GM13976 (cell line): ENCODE results near the gene PKNOX1.

Experiments
- DNase-seq: peaks from one replicate; pipeline ENCODE4 v3.0.0; 2012; ENCODE audit warnings: low spot score
- in situ Hi-C: fragments of 300-500 bp; cut with MboI; formaldehyde crosslinking; loops from one replicate; pipeline ENCODE4 v1.12.0; 2022; ENCODE audit warnings: low sequenced_read_pairs, mixed read lengths, inconsistent platforms; ENCODE audit not compliant: unreplicated experiment
- TF ChIP-seq, protein P1 (sequence below): IDR thresholded peaks from 2 replicates; pipeline ENCODE4 v1.5.1; 2012; ENCODE audit warnings: borderline replicate concordance, mild to moderate bottlenecking; ENCODE audit not compliant: insufficient read depth; ENCODE audit errors: extremely low read depth, missing control alignments, control extremely low read depth

PKNOX1 gene

DNA sequence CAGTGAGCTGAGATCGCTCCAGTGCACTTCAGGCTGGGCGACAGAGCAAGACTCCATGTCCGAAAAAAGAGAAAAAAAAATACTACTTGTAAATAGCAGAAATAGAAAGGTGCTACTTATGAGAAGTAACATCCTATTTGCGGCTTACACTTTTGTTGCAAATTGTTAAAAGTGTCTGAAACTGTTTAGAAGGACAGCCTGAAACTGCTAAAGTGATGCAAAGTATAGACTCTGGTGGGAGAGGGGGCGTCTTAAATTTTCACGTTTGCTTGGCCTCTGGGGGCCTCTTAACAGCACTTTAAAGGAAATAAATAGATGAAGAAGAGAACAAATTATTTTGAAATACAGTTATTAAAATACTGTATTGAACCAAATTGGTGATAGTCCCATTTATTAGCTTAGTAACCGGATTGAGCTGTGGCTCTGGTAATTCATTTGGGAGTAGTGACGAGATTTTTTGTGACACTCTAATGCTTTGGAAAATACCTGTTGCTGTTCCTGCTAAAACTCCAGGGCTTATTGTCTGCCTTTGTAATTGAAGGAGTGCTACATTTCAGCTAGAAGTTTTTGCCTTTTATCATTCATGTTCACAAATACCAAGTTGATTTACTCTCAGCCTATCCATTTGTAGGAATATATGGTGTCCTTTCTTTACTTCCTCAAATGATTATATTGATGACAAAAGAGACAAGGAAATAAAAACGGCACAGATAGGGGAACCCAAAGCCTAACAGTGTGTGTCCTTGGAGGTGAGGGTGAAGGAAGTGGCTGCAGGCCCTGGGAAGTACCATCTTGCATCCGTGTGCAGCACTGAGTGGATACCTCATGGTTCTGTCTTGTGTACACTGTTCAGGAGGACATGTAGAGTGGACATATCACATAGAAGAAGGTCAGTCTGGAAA lies 6.2 kb downstream of the PKNOX1 start:
- DNase-seq: no peak
- TF ChIP-seq, protein P1, sequence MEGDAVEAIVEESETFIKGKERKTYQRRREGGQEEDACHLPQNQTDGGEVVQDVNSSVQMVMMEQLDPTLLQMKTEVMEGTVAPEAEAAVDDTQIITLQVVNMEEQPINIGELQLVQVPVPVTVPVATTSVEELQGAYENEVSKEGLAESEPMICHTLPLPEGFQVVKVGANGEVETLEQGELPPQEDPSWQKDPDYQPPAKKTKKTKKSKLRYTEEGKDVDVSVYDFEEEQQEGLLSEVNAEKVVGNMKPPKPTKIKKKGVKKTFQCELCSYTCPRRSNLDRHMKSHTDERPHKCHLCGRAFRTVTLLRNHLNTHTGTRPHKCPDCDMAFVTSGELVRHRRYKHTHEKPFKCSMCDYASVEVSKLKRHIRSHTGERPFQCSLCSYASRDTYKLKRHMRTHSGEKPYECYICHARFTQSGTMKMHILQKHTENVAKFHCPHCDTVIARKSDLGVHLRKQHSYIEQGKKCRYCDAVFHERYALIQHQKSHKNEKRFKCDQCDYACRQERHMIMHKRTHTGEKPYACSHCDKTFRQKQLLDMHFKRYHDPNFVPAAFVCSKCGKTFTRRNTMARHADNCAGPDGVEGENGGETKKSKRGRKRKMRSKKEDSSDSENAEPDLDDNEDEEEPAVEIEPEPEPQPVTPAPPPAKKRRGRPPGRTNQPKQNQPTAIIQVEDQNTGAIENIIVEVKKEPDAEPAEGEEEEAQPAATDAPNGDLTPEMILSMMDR: no peak
- in situ Hi-C loops: no loop called here

DNA sequence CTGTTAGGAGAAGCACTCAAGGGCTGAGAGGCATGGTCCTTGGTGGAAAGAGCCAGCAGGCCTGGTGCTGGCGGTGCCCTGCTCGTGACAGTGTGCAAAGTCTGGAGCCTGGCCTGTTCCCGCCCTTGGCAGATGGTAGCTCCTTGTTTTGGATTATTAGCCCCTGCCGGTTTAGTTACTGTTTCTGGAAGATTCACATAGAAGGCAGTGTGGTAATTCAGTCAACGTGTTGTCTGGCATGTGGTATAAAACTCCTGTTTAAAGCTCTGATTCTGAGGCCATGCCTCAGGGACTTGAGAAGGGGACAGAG lies 6.8 kb downstream of the PKNOX1 start:
- TF ChIP-seq, protein P1: no peak
- DNase-seq: no peak
- in situ Hi-C loops: no loop called here

DNA sequence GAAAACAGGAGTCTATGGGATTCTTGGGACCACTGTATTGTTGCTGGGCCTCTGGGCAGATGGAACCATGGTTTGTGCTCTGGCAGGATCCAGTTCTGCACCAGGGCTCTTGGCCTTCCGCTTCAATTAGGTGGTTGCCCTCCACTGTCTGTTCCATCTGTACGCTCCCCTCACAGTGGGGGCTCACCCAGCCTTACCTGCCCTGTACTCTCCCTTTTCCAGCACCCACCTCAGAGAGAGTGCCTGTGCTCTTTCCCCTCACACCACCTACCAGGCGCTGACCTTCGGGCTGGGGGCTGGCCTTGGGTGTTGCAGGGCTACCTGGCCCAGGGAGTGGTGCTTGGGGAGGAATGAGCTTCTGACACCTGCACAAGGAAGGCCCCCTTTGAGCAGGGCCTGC lies 7.5 kb downstream of the PKNOX1 start:
- in situ Hi-C loops: no loop called here
- TF ChIP-seq, protein P1: no peak
- no peak for DNase-seq

DNA sequence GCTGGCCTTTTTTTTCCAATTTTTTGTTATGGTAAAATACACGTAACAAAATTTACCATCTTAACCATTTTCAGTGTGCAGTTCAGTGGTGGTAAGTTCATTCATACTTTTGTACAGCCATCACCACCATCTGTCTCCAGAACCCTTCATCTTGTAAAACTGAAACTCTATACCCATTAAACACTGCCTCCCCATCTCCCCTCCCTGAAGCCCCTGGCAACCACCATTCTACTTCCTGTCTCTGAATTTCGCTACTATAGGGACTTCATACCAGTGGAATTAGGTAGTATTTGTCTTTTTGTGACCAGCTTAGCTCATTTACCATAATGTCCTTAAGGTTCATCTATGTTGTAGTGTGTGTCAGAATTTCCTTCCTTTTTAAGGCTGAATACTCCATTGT lies 8.7 kb downstream of the PKNOX1 start:
- DNase-seq: no peak
- TF ChIP-seq, protein P1: no peak

DNA sequence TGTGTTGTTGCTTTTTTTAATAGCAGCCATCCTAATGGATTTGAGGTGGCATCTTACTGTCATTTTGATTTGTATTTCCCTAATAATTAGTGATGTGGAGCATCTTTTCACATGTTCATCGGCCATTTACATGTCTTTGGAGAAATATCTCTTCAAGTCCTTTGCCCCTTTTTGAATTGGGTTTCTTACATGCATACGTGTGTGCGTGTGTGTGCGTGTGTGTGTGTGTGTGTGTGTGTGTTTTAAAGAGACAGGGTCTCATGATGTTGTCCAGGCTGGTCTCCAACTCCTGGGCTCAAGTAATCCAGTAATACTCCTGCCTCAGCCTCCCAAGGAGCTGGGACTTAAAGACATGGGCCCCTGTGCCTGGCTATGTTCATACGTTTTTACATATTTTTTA lies 9.5 kb downstream of the PKNOX1 start:
- TF ChIP-seq, protein P1: no peak
- DNase-seq: no peak
- in situ Hi-C loops: no loop called here

More for the DNA sequence above, 8.7 kb downstream of the PKNOX1 start:
- in situ Hi-C loops: no loop called here

DNA sequence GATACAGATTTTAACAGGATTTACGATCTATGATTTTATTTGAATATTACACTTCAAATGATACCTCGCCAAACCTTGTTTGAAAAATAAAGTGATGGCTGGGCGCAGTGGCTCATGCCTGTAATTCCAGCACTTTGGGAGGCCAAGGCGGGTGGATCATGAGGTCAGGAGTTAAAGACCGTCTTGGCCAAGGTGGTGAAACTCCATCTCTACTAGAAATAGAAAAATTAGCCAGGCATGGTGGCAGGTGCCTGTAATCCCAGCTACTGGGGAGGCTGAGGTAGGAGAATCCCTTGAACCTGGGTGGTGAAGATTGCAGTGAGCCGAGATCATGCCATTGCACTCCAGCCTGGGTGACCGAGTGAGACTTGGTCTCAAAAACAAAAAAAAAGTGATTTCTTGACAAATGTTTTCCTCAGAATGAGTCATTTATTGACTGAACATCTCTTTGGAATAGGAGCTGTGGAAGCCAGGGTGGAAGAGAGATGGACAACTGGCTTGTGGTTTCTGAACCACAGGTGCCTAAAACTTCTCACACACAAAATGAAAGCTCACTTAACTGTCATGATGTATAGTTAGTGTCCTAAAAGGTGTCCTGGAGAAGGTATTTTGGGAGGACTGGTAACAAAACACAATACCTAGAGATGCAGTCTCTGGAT lies 11.9 kb downstream of the PKNOX1 start:
- no peak for DNase-seq
- in situ Hi-C loops: no loop called here
- TF ChIP-seq, protein P1: no peak
